ENCODE results near the gene DAPP1. TPM values are rescaled to one million over a fixed set of nuclear protein-coding genes. Genes with fewer than 3 reads are reported as not detected.

Gene DAPP1
- total RNA-seq, 4 donors from 2014 or later, result 14.6 to 52.2 (median 25.7) TPM

DNA sequence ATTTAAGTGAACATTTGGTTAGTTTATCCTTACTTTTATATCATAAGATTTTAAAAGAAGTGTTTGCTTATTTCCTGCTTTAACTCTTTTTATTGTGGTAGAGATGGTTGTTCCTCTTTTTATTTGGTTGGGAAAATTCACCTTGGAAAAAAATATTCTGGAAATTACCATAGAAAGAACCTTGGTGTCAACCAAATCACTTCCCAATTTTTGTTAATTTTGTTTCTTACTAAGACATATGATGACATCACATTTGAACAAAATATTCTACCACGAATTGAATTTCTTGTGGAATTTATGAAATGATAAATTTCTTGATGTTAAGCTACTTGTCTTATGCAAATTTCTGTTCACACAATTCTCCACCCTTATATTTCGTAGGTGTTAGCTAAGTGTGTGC lies 43.9 kb downstream of the DAPP1 start:
- TF ChIP-seq, protein P1, sequence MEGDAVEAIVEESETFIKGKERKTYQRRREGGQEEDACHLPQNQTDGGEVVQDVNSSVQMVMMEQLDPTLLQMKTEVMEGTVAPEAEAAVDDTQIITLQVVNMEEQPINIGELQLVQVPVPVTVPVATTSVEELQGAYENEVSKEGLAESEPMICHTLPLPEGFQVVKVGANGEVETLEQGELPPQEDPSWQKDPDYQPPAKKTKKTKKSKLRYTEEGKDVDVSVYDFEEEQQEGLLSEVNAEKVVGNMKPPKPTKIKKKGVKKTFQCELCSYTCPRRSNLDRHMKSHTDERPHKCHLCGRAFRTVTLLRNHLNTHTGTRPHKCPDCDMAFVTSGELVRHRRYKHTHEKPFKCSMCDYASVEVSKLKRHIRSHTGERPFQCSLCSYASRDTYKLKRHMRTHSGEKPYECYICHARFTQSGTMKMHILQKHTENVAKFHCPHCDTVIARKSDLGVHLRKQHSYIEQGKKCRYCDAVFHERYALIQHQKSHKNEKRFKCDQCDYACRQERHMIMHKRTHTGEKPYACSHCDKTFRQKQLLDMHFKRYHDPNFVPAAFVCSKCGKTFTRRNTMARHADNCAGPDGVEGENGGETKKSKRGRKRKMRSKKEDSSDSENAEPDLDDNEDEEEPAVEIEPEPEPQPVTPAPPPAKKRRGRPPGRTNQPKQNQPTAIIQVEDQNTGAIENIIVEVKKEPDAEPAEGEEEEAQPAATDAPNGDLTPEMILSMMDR (IDR thresholded peaks at IDR 0.05), result no peak
- TF ChIP-seq POLR2A (IDR thresholded peaks at IDR 0.05), result no peak
- TF ChIP-seq EP300 (IDR thresholded peaks at IDR 0.05), result no peak
- TF ChIP-seq POLR2AphosphoS5 (IDR thresholded peaks at IDR 0.05), result no peak
- no peak overlapping the region for H3K27ac ChIP-seq
- no peak for DNase-seq (ENCODE audit: low spot score in 2 of 2)
- H3K36me3 ChIP-seq, result peaks cover 8% of the 10 kb centered on the region
- no peaks in the 10 kb centered on the region for H3K4me1 ChIP-seq
- no peak overlapping the region for H3K4me3 ChIP-seq
- H3K27me3 ChIP-seq, result no peaks in the 10 kb centered on the region
- no peaks in the 10 kb centered on the region for H3K9me3 ChIP-seq
- WGBS, result 70% methylated on average over 2 of the region's 2 CpGs

- 65% methylated on average over 5 of the region's 5 CpGs for WGBS
- Histone ChIP-seq H3K36me3 (peaks cover 8% of the 10 kb centered on the region), H3K4me3 (no peak overlapping the region), H3K9me3 (no peaks in the 10 kb centered on the region), H3K27ac (no peak overlapping the region), H3K27me3 (no peaks in the 10 kb centered on the region), H3K4me1 (no peaks in the 10 kb centered on the region)
- TF ChIP-seq POLR2AphosphoS5 (IDR thresholded peaks at IDR 0.05), result no peak
- no peak for TF ChIP-seq EP300 (IDR thresholded peaks at IDR 0.05)
- TF ChIP-seq, protein P1 (IDR thresholded peaks at IDR 0.05), result no peak
- no peak for TF ChIP-seq POLR2A (IDR thresholded peaks at IDR 0.05)
- DNase-seq (ENCODE audit: low spot score in 2 of 2), result no peak
Measured at GRCh38 chr4:99861120-99861905, 44.7 kb downstream of the DAPP1 start.

GRCh38 chr4:99863804-99864203 lies 47.2 kb downstream of the DAPP1 start:
- H3K27me3 ChIP-seq, result no peaks in the 10 kb centered on the region
- H3K36me3 ChIP-seq, result peaks cover 8% of the 10 kb centered on the region
- H3K27ac ChIP-seq, result no peak overlapping the region
- no peaks in the 10 kb centered on the region for H3K4me1 ChIP-seq
- 44% methylated on average over 3 of the region's 3 CpGs for WGBS
- H3K4me3 ChIP-seq, result no peak overlapping the region
- no peaks in the 10 kb centered on the region for H3K9me3 ChIP-seq
- TF ChIP-seq POLR2A (IDR thresholded peaks at IDR 0.05), result no peak
- no peak for TF ChIP-seq POLR2AphosphoS5 (IDR thresholded peaks at IDR 0.05)
- TF ChIP-seq, protein P1 (IDR thresholded peaks at IDR 0.05), result no peak
- no peak for TF ChIP-seq EP300 (IDR thresholded peaks at IDR 0.05)
- DNase-seq (ENCODE audit: low spot score in 2 of 2), result no peak

GRCh38 chr4:99868126-99868596 lies 51.5 kb downstream of the DAPP1 start:
- Histone ChIP-seq H3K36me3 (peaks cover 8% of the 10 kb centered on the region), H3K9me3 (no peaks in the 10 kb centered on the region), H3K4me3 (no peak overlapping the region), H3K4me1 (no peaks in the 10 kb centered on the region), H3K27ac (no peak overlapping the region), H3K27me3 (no peaks in the 10 kb centered on the region)
- TF ChIP-seq EP300 (IDR thresholded peaks at IDR 0.05) (no peak), POLR2A (IDR thresholded peaks at IDR 0.05) (no peak), POLR2AphosphoS5 (IDR thresholded peaks at IDR 0.05) (no peak)
- TF ChIP-seq, protein P1 (IDR thresholded peaks at IDR 0.05), result no peak
- no peak for DNase-seq (ENCODE audit: low spot score in 2 of 2)
- WGBS, result 46% methylated on average over 8 of the region's 8 CpGs

DNA sequence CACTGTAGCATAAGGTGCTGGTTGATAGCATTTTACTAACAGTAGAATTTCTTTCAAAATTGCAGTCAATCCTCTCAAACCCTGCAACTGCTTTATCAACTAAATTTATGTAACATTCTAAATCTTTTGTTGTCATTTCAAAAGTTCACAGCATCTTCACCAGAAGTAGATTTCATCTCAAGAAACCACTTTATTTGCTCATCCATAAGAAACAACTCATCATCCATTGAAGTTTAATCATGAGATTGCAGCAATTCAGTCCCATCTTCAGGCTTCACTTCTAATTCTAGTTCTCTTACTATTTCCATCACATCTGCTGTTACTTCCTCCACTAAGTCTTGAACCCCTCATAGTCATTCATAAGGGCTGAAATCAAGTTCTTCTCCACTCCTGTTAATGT lies 55.9 kb downstream of the DAPP1 start:
- no peak overlapping the region for H3K4me3 ChIP-seq
- H3K9me3 ChIP-seq, result no peaks in the 10 kb centered on the region
- no peak overlapping the region for H3K27ac ChIP-seq
- H3K36me3 ChIP-seq, result peaks cover 3% of the 10 kb centered on the region
- no peaks in the 10 kb centered on the region for H3K27me3 ChIP-seq
- TF ChIP-seq EP300 (IDR thresholded peaks at IDR 0.05) (no peak), POLR2A (IDR thresholded peaks at IDR 0.05) (no peak), POLR2AphosphoS5 (IDR thresholded peaks at IDR 0.05) (no peak)
- TF ChIP-seq, protein P1 (IDR thresholded peaks at IDR 0.05), result no peak
- no peak for DNase-seq (ENCODE audit: low spot score in 2 of 2)
- no peaks in the 10 kb centered on the region for H3K4me1 ChIP-seq
